ENCODE data around the gene ZNF324. TPM values are rescaled to one million over a fixed set of nuclear protein-coding genes. Genes with fewer than 3 reads are reported as not detected.

The ZNF324 gene
- total and polyA plus RNA-seq, 9 of the 15 experiments (the other 6 are each of a cell fraction or from before 2014, with no cell fraction given): 0.92 to 16.4 (median 5.3) TPM

DNA sequence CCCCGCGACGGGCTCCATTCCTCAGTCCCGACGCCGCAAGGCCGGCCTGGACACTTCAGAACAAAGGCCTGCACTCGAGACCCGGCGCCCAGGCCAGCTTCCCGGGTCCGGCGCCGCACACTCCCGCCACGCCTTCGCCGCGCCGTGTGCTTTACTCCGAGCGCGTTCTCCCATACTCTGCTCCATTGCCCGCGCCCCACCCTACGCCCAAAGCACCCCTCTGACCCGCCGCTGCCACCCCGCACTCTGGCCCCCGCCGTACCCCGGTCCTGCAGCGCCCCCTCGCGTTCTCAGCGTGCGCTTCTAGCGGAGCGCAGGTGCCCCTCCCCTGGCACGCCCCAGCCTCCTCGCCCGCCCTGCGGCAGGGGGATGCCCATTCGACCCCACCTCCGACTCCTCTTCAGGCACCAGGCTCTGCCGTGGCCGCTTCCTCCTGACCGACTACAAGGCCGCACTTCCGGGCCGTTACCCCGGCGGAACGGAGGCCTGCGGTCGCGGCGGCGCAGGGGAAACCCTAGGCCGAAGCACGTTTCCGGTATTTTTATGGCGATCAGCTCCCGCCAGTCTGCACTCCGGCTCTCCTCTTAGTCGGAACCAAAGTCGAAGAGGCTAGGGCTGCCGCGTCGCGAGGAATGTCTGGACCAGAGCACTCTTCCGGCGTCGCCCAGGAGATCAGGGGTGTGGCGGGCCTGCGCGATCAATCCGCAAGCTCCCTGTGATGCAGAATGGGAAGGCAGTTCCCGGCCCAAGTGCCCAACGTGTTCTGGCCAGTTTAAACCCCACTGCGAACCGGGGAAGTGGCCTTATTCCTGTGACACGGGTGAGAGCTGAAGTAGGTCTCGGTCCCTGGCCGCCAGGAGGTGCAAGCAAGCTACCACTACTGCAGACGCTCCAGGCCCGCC is 52.7 kb downstream of the ZNF324 start, which contains the start of gene ZBTB45 (continued):
- TF ChIP-seq SRF (CRISPR knock-in tag; IDR thresholded peaks at IDR 0.05) (peak in 1 of 2 experiments; percentile 75; a peak in 1 of 4 replicates), GABPA (tag; conservative IDR thresholded peaks at IDR 0.05; ENCODE audit: low read depth) (peak; percentile 100), ATF1 (CRISPR knock-in tag; IDR thresholded peaks at IDR 0.05) (peak; percentile 82), ATF1 (tag; IDR thresholded peaks at IDR 0.05) (peak; percentile 91), JUNB (CRISPR knock-in tag; conservative IDR thresholded peaks at IDR 0.05) (0 out of 2 replicates have a peak, but pooled peaks have one; percentile 14), ZFP36 (IDR thresholded peaks at IDR 0.05; ENCODE audit: low read depth, low read length, partially characterized antibody) (peak; percentile 25), PHF21A (IDR thresholded peaks at IDR 0.05; ENCODE audit: borderline replicate concordance, low read depth) (peak; percentile 76; the same call in 1 of the 2 replicates), TBL1XR1 (IDR thresholded peaks at IDR 0.05; ENCODE audit: low read length in 2 of 2) (peak; percentile 68 to 70; a peak in 3 of 4 replicates), SMARCE1 (IDR thresholded peaks at IDR 0.05) (no peak), HMG20A (CRISPR knock-in tag; conservative IDR thresholded peaks at IDR 0.05) (no peak), ZNF175 (CRISPR knock-in tag; IDR thresholded peaks at IDR 0.05; ENCODE audit: low read depth) (peak; percentile 31; the same call in 1 of the 2 replicates), BRD4 (IDR thresholded peaks at IDR 0.05) (peak; percentile 95), PRPF4 (IDR thresholded peaks at IDR 0.05; ENCODE audit: insufficient read depth, low read depth, low read length, poor library complexity, severe bottlenecking) (peak; percentile 53), CBX1 (IDR thresholded peaks at IDR 0.05; ENCODE audit: low read depth) (peak; percentile 94; the same call in 1 of the 2 replicates), TAF15 (IDR thresholded peaks at IDR 0.05; ENCODE audit: low read depth, low read length) (no peak), SRSF9 (IDR thresholded peaks at IDR 0.05; ENCODE audit: borderline replicate concordance, low read depth, low read length) (no peak), ZNF212 (CRISPR knock-in tag; IDR thresholded peaks at IDR 0.05) (no peak), NFATC3 (IDR thresholded peaks at IDR 0.05) (peak; percentile 64; the same call in 1 of the 2 replicates), ZFP1 (CRISPR knock-in tag; IDR thresholded peaks at IDR 0.05) (no peak), NR4A1 (CRISPR knock-in tag; IDR thresholded peaks at IDR 0.05) (peak; percentile 49; the same call in 1 of the 2 replicates), NR4A1 (tag; IDR thresholded peaks at IDR 0.05) (peak; percentile 54; the same call in 1 of the 2 replicates), EHMT2 (IDR thresholded peaks at IDR 0.05) (no peak; the same call in 1 of the 2 replicates)
- TF ChIP-seq, protein P1, sequence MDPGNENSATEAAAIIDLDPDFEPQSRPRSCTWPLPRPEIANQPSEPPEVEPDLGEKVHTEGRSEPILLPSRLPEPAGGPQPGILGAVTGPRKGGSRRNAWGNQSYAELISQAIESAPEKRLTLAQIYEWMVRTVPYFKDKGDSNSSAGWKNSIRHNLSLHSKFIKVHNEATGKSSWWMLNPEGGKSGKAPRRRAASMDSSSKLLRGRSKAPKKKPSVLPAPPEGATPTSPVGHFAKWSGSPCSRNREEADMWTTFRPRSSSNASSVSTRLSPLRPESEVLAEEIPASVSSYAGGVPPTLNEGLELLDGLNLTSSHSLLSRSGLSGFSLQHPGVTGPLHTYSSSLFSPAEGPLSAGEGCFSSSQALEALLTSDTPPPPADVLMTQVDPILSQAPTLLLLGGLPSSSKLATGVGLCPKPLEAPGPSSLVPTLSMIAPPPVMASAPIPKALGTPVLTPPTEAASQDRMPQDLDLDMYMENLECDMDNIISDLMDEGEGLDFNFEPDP (CRISPR knock-in tag; IDR thresholded peaks at IDR 0.05): no peak
- TF ChIP-seq, protein P2, sequence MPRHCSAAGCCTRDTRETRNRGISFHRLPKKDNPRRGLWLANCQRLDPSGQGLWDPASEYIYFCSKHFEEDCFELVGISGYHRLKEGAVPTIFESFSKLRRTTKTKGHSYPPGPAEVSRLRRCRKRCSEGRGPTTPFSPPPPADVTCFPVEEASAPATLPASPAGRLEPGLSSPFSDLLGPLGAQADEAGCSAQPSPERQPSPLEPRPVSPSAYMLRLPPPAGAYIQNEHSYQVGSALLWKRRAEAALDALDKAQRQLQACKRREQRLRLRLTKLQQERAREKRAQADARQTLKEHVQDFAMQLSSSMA (CRISPR knock-in tag; IDR thresholded peaks at IDR 0.05): peak; percentile 93
- TF ChIP-seq, protein P3, sequence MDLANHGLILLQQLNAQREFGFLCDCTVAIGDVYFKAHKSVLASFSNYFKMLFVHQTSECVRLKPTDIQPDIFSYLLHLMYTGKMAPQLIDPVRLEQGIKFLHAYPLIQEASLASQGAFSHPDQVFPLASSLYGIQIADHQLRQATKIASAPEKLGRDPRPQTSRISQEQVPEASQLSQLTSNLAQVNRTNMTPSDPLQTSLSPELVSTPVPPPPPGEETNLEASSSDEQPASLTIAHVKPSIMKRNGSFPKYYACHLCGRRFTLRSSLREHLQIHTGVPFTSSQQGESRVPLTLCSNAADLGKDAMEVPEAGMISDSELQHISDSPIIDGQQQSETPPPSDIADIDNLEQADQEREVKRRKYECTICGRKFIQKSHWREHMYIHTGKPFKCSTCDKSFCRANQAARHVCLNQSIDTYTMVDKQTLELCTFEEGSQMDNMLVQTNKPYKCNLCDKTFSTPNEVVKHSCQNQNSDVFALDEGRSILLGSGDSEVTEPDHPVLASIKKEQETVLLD (IDR thresholded peaks at IDR 0.05): peak; percentile 85

Data from K562 (cell line).